H9 (cell line): ENCODE data around the gene VARS1. TPM values are rescaled to one million over a fixed set of nuclear protein-coding genes. Genes with fewer than 3 reads are reported as not detected.

ENCODE experiments used
- DNase-seq: peaks from one replicate; pipeline ENCODE4 v3.0.0-alpha.2; 2017
- H2AFZ ChIP-seq: one replicate; pipeline ENCODE4 v1.6.1; 2013; ENCODE audit warnings: mild to moderate bottlenecking, low read length, control low read depth, moderate library complexity
- H2AK5ac ChIP-seq: 2 replicates; pipeline ENCODE4 v1.6.1; 2013; ENCODE audit warnings: low read length, control low read depth, mixed read lengths; ENCODE audit not compliant: insufficient read length
- H2BK120ac ChIP-seq: one replicate; pipeline ENCODE4 v1.6.1; 2013; ENCODE audit warnings: low read depth, mild to moderate bottlenecking, low read length, control low read depth, inconsistent platforms; ENCODE audit not compliant: poor library complexity, severe bottlenecking
- H2BK12ac ChIP-seq: 2 replicates; pipeline ENCODE4 v1.6.1; 2013; ENCODE audit warnings: low read length, control low read depth, mixed read lengths, low read depth; ENCODE audit not compliant: insufficient read length
- H2BK15ac ChIP-seq: 2 replicates; pipeline ENCODE4 v1.6.1; 2013; ENCODE audit warnings: low read depth, low read length, control low read depth
- H2BK20ac ChIP-seq: one replicate; pipeline ENCODE4 v1.6.1; 2013; ENCODE audit warnings: low read depth, mild to moderate bottlenecking, low read length, control low read depth, inconsistent platforms; ENCODE audit not compliant: poor library complexity, severe bottlenecking
- H2BK5ac ChIP-seq: 2 replicates; pipeline ENCODE4 v1.6.1; 2013; ENCODE audit warnings: low read length, control low read depth, mixed read lengths; ENCODE audit not compliant: insufficient read length
- H3K14ac ChIP-seq: 2 replicates; pipeline ENCODE4 v1.6.1; 2013; ENCODE audit warnings: low read length, control low read depth; ENCODE audit not compliant: insufficient read depth
- H3K18ac ChIP-seq: 2 replicates; pipeline ENCODE4 v1.6.1; 2013; ENCODE audit warnings: low read depth, mild to moderate bottlenecking, mixed read lengths, low read length, control low read depth; ENCODE audit not compliant: insufficient read length
- H3K23ac ChIP-seq: 2 replicates; pipeline ENCODE4 v1.6.1; 2013; ENCODE audit warnings: low read length, control low read depth, mixed read lengths, low read depth; ENCODE audit not compliant: insufficient read length
- H3K23me2 ChIP-seq: 2 replicates; pipeline ENCODE4 v1.6.1; 2013; ENCODE audit warnings: low read depth, mild to moderate bottlenecking, mixed read lengths, low read length, control low read depth; ENCODE audit not compliant: insufficient read length, poor library complexity, severe bottlenecking
- H3K27ac ChIP-seq: 2 replicates; pipeline ENCODE4 v1.5.1; 2013; ENCODE audit warnings: low read length, control low read depth, mixed read lengths, low read depth; ENCODE audit not compliant: insufficient read length
- H3K27me3 ChIP-seq: 2 replicates; pipeline ENCODE4 v1.6.1; 2013; ENCODE audit warnings: low read length, control low read depth, inconsistent platforms; ENCODE audit not compliant: insufficient read depth
- H3K4ac ChIP-seq: 2 replicates; pipeline ENCODE4 v1.6.1; 2013; ENCODE audit warnings: low read depth, mild to moderate bottlenecking, control low read depth, inconsistent platforms, low read length, moderate library complexity
- H3K4me1 ChIP-seq: 2 replicates; pipeline ENCODE4 v1.6.1; 2013; ENCODE audit warnings: low read length, control low read depth, inconsistent platforms; ENCODE audit not compliant: insufficient read depth
- H3K4me2 ChIP-seq: 2 replicates; pipeline ENCODE4 v1.6.1; 2013; ENCODE audit warnings: low read length, control low read depth, mixed read lengths; ENCODE audit not compliant: insufficient read length, insufficient read depth
- H3K56ac ChIP-seq: 2 replicates; pipeline ENCODE4 v1.6.1; 2013; ENCODE audit warnings: low read depth, mild to moderate bottlenecking, mixed read lengths, low read length, control low read depth; ENCODE audit not compliant: insufficient read length
- H3K79me1 ChIP-seq: 2 replicates; pipeline ENCODE4 v1.6.1; 2013; ENCODE audit warnings: low read depth, mild to moderate bottlenecking, moderate library complexity, low read length, control low read depth, inconsistent platforms; ENCODE audit not compliant: insufficient read depth, poor library complexity, severe bottlenecking
- H3K79me2 ChIP-seq: 2 replicates; pipeline ENCODE4 v1.6.1; 2013; ENCODE audit warnings: low read length, control low read depth, inconsistent platforms; ENCODE audit not compliant: insufficient read depth
- H3K9ac ChIP-seq: 2 replicates; pipeline ENCODE4 v1.6.1; 2013; ENCODE audit warnings: low read length, control low read depth, mixed read lengths; ENCODE audit not compliant: insufficient read length; ENCODE audit errors: extremely low read depth
- H3K9me3 ChIP-seq: one replicate; pipeline ENCODE4 v1.6.1; 2013; ENCODE audit warnings: low read depth, low read length, inconsistent platforms; ENCODE audit not compliant: control insufficient read depth
- H3T11ph ChIP-seq: one replicate; pipeline ENCODE4 v1.6.1; 2013; ENCODE audit warnings: mild to moderate bottlenecking, low read length, control low read depth, inconsistent platforms
- H4K20me1 ChIP-seq: one replicate; pipeline ENCODE4 v1.6.1; 2013; ENCODE audit not compliant: control insufficient read depth, insufficient read length, insufficient read depth
- H4K5ac ChIP-seq: 2 replicates; pipeline ENCODE4 v1.6.1; 2013; ENCODE audit warnings: low read depth, mild to moderate bottlenecking, mixed read lengths, low read length, control low read depth; ENCODE audit not compliant: insufficient read length
- H4K8ac ChIP-seq: replicated peaks from 2 replicates; pipeline ENCODE4 v1.6.1; 2013; ENCODE audit warnings: low read length, control low read depth, mixed read lengths, low read depth; ENCODE audit not compliant: insufficient read length
- H4K91ac ChIP-seq: 2 replicates; pipeline ENCODE4 v1.6.1; 2013; ENCODE audit warnings: low read depth, mild to moderate bottlenecking, moderate library complexity, mixed read lengths, low read length, control low read depth; ENCODE audit not compliant: insufficient read length
- H3K27ac Mint-ChIP-seq, 3 experiments: 2 replicates in 2 of 3; 3 replicates in 1 of 3; pipeline ENCODE4 v1.8.0; 2020 to 2021; ENCODE audit warnings: mixed read lengths in 3 of 3, mild to moderate bottlenecking in 1 of 3, moderate library complexity in 1 of 3
- H3K27me3 Mint-ChIP-seq: 2 replicates; pipeline ENCODE4 v1.8.0; 2021; ENCODE audit warnings: low read depth, mild to moderate bottlenecking, moderate library complexity, mixed read lengths
- H3K36me3 Mint-ChIP-seq, 3 experiments: 2 replicates in 2 of 3; 3 replicates in 1 of 3; pipeline ENCODE4 v1.8.0; 2020 to 2021; ENCODE audit warnings: low read depth in 3 of 3, mixed read lengths in 3 of 3; ENCODE audit not compliant: insufficient read depth in 1 of 3
- H3K4me1 Mint-ChIP-seq, 2 experiments: 2 replicates each; pipeline ENCODE4 v1.8.0; 2020; ENCODE audit warnings: mixed read lengths in 2 of 2
- H3K4me3 Mint-ChIP-seq, 2 experiments: 2 replicates in 1 of 2; 3 replicates in 1 of 2; pipeline ENCODE4 v1.8.0; 2020 to 2021; ENCODE audit warnings: mild to moderate bottlenecking in 2 of 2, mixed read lengths in 2 of 2, moderate library complexity in 1 of 2
- H3K9me3 Mint-ChIP-seq, 2 experiments: 2 replicates in 1 of 2; 3 replicates in 1 of 2; pipeline ENCODE4 v1.8.0; 2020; ENCODE audit warnings: mild to moderate bottlenecking in 2 of 2, mixed read lengths in 2 of 2, moderate library complexity in 1 of 2
- CTCF ChIP-seq: fragments of 200-600 bp; sonication (generic); conservative IDR thresholded peaks from 3 replicates; pipeline ENCODE4 v1.8.0; 2021; ENCODE audit warnings: antibody characterized with exemption, mild to moderate bottlenecking
- WGBS: extraction: QIAGEN DNeasy Blood & Tissue Kit; methylation state at CpG from one replicate; pipeline ENCODE4 v1.1.7; 2013; ENCODE audit warnings: missing lambda C conversion rate, low lambda C conversion rate, mixed read lengths; ENCODE audit not compliant: insufficient read length; ENCODE audit errors: extremely low coverage; 5-methylcytosine and 5-hydroxymethylcytosine counted together
- total RNA-seq: library from RNA; stranded (reverse); gene quantifications from 2 replicates; pipeline ENCODE4 v1.2.1, GENCODE V29; 2021

Gene VARS1
- total RNA-seq, 1 experiment from 2014 or later, result 154 TPM

- H3K4me1 Mint-ChIP-seq, result peaks cover 23 to 27% of the 10 kb centered on the region in 2 experiments
- no CpG with 5 or more reads among the region's 4 CpGs for WGBS
- Histone ChIP-seq H4K91ac (no peak overlapping the region), H3K18ac (no peak overlapping the region), H3K27ac (no peak overlapping the region), H3T11ph (no peak overlapping the region), H4K5ac (no peak overlapping the region), H3K14ac (no peak overlapping the region), H3K79me2 (no peaks in the 10 kb centered on the region), H2BK15ac (no peak overlapping the region), H3K4me2 (no peak overlapping the region), H4K8ac (no peak overlapping the region), H2AFZ (no peak overlapping the region), H3K23me2 (no peaks in the 10 kb centered on the region), H2BK5ac (no peak overlapping the region), H3K56ac (no peak overlapping the region), H3K27me3 (no peaks in the 10 kb centered on the region), H3K79me1 (no peaks in the 10 kb centered on the region), H3K9ac (no peak overlapping the region), H3K4me1 (no peaks in the 10 kb centered on the region), H4K20me1 (no peaks in the 10 kb centered on the region), H3K4ac (no peak overlapping the region), H2BK20ac (no peak overlapping the region), H2BK12ac (no peak overlapping the region), H2BK120ac (no peak overlapping the region), H2AK5ac (no peak overlapping the region), H3K9me3 (no peaks in the 10 kb centered on the region), H3K23ac (no peak overlapping the region)
- H3K36me3 Mint-ChIP-seq, result peaks cover 13 to 37% (median 29%) of the 10 kb centered on the region in 3 experiments
- TF ChIP-seq CTCF, result no peak
- no peaks in the 10 kb centered on the region; a peak in 1 of 5 replicates for H3K9me3 Mint-ChIP-seq
- H3K27ac Mint-ChIP-seq, result peak overlapping the region in 2 of 3 experiments; percentile 37 to 76; a peak in 2 of 7 replicates
- H3K27me3 Mint-ChIP-seq, result no peaks in the 10 kb centered on the region; the same call in 1 of the 2 replicates
- no peak for DNase-seq
- no peak overlapping the region for H3K4me3 Mint-ChIP-seq
These were observed 31.4 kb downstream of the VARS1 start for GRCh38 chr6:31764198-31764597.
